ENCODE results near the gene SLA2. TPM values are rescaled to one million over a fixed set of nuclear protein-coding genes. Genes with fewer than 3 reads are reported as not detected.

The SLA2 gene
- total RNA-seq, 1 experiment from 2014 or later, result 0.51 TPM

- H3K4me1 ChIP-seq (ENCODE audit: insufficient read depth, low read length), result no peaks in the 10 kb centered on the region
- no TSS peak for BruUV-seq (replicated peaks)
- H3K4me2 ChIP-seq (ENCODE audit: low read length), result no peak overlapping the region
- H3K9ac ChIP-seq (ENCODE audit: low read length), result no peak overlapping the region
- ATAC-seq (no peak), DNase-seq (no peak)
- POLR2A ChIA-PET (ENCODE audit: unreplicated experiment), result interaction anchor here (0.6 to 0.7 kb wide), 2 partner anchors 10 to 63 kb away, joined by 3 to 4 read pairs; no protein-coding TSS in a partner anchor
- no peaks in the 10 kb centered on the region for H3K27me3 ChIP-seq (ENCODE audit: low read length)
- no peak overlapping the region for H3K27ac ChIP-seq (ENCODE audit: low read length)
- no peaks in the 10 kb centered on the region for H3K9me2 ChIP-seq (replicated peaks; ENCODE audit: low read length)
- H3K79me2 ChIP-seq (ENCODE audit: low read length), result no peaks in the 10 kb centered on the region
- intact Hi-C loops (cut with micrococcal nuclease), result no loop called here
- no peaks in the 10 kb centered on the region for H3K9me3 ChIP-seq (ENCODE audit: low read length)
- H3K36me3 ChIP-seq (ENCODE audit: low read depth, low read length), result no peaks in the 10 kb centered on the region; the same call in none of the 2 replicates
- TF ChIP-seq CTCF (conservative IDR thresholded peaks at IDR 0.05; ENCODE audit: low read depth, low read length), result no peak
- no peak for TF ChIP-seq EZH2phosphoT487 (IDR thresholded peaks at IDR 0.05; ENCODE audit: borderline replicate concordance, low read length)
- TF ChIP-seq EZH2 (IDR thresholded peaks at IDR 0.05; ENCODE audit: low read length, unreplicated experiment), result no peak
- CTCF ChIA-PET, result no interaction called here
- H4K20me1 ChIP-seq (ENCODE audit: low read length), result no peaks in the 10 kb centered on the region
- no peak overlapping the region for H3K4me3 ChIP-seq (ENCODE audit: low read length)
- H3F3A ChIP-seq (ENCODE audit: low read length, unreplicated experiment), result no peaks in the 10 kb centered on the region
- no peak overlapping the region for H2AFZ ChIP-seq (ENCODE audit: low read length)
Measured at GRCh38 chr20:36670665-36671357, 24.8 kb upstream of the SLA2 start.

- Histone ChIP-seq H3K4me1 (ENCODE audit: insufficient read depth, low read length) (no peaks in the 10 kb centered on the region), H3K4me3 (ENCODE audit: low read length) (no peak overlapping the region), H3K79me2 (ENCODE audit: low read length) (no peaks in the 10 kb centered on the region), H3K9me3 (ENCODE audit: low read length) (no peaks in the 10 kb centered on the region), H3K4me2 (ENCODE audit: low read length) (no peak overlapping the region), H3K36me3 (ENCODE audit: low read depth, low read length) (peaks cover 3% of the 10 kb centered on the region), H2AFZ (ENCODE audit: low read length) (no peak overlapping the region), H3K9ac (ENCODE audit: low read length) (no peak overlapping the region), H4K20me1 (ENCODE audit: low read length) (no peaks in the 10 kb centered on the region), H3K27ac (ENCODE audit: low read length) (no peak overlapping the region), H3K9me2 (replicated peaks; ENCODE audit: low read length) (no peaks in the 10 kb centered on the region), H3F3A (ENCODE audit: low read length, unreplicated experiment) (no peaks in the 10 kb centered on the region), H3K27me3 (ENCODE audit: low read length) (no peaks in the 10 kb centered on the region)
- BruUV-seq (replicated peaks), result no TSS peak
- ATAC-seq (peak; percentile 40; the same call in 1 of the 2 replicates), DNase-seq (peak; percentile 15)
- ChIA-PET CTCF (interaction anchor here (0.8 to 1.1 kb wide), 2 partner anchors 53 to 89 kb away, joined by 3 to 4 read pairs; no protein-coding TSS in a partner anchor), POLR2A (ENCODE audit: unreplicated experiment) (no interaction called here)
- intact Hi-C loops (cut with micrococcal nuclease), result loop anchor here (1.0 to 2.0 kb wide), 2 partner anchors 88 to 221 kb away; no protein-coding TSS in a partner anchor
- TF ChIP-seq EZH2phosphoT487 (IDR thresholded peaks at IDR 0.05; ENCODE audit: borderline replicate concordance, low read length) (no peak), CTCF (conservative IDR thresholded peaks at IDR 0.05; ENCODE audit: low read depth, low read length) (no peak; the same call in 1 of the 2 replicates), EZH2 (IDR thresholded peaks at IDR 0.05; ENCODE audit: low read length, unreplicated experiment) (no peak)
Measured at GRCh38 chr20:36666181-36666740, 20.3 kb upstream of the SLA2 start.

- Histone ChIP-seq H3K79me2 (ENCODE audit: low read length) (no peaks in the 10 kb centered on the region), H3K27me3 (ENCODE audit: low read length) (no peaks in the 10 kb centered on the region), H3K4me2 (ENCODE audit: low read length) (no peak overlapping the region), H3K9me3 (ENCODE audit: low read length) (no peaks in the 10 kb centered on the region), H3K4me1 (ENCODE audit: insufficient read depth, low read length) (no peaks in the 10 kb centered on the region), H3F3A (ENCODE audit: low read length, unreplicated experiment) (no peaks in the 10 kb centered on the region), H3K9me2 (replicated peaks; ENCODE audit: low read length) (no peaks in the 10 kb centered on the region), H3K27ac (ENCODE audit: low read length) (no peak overlapping the region), H3K9ac (ENCODE audit: low read length) (no peak overlapping the region), H2AFZ (ENCODE audit: low read length) (no peak overlapping the region), H3K4me3 (ENCODE audit: low read length) (no peak overlapping the region), H3K36me3 (ENCODE audit: low read depth, low read length) (peaks cover 3% of the 10 kb centered on the region), H4K20me1 (ENCODE audit: low read length) (no peaks in the 10 kb centered on the region)
- no peak for DNase-seq
- POLR2A ChIA-PET (ENCODE audit: unreplicated experiment), result no interaction called here
- no peak for ATAC-seq
- TF ChIP-seq EZH2 (IDR thresholded peaks at IDR 0.05; ENCODE audit: low read length, unreplicated experiment) (no peak), CTCF (conservative IDR thresholded peaks at IDR 0.05; ENCODE audit: low read depth, low read length) (no peak), EZH2phosphoT487 (IDR thresholded peaks at IDR 0.05; ENCODE audit: borderline replicate concordance, low read length) (no peak)
- no TSS peak for BruUV-seq (replicated peaks)
- intact Hi-C loops (cut with micrococcal nuclease), result no loop called here
- CTCF ChIA-PET, result no interaction called here
Measured at GRCh38 chr20:36663031-36663430, 17.0 kb upstream of the SLA2 start.
